Sigmoid colon (tissue), 7 donors: Measurements from ENCODE around the gene PDE6C. TPM values are rescaled to one million over a fixed set of nuclear protein-coding genes. Genes with fewer than 3 reads are reported as not detected.

Experiments used
- DNase-seq: peaks from one replicate; pipeline ENCODE4 v3.0.0-alpha.2; 2019
- H3K27ac ChIP-seq, 4 donors: fragments of 200-600 bp; sonication (generic); one replicate each; pipeline ENCODE4 v1.5.1; 2016 to 2019; ENCODE audit warnings: mild to moderate bottlenecking in 1 of 4
- H3K27me3 ChIP-seq, 3 donors: fragments of 200-600 bp; sonication (generic); one replicate each; pipeline ENCODE4 v1.5.1; 2019; ENCODE audit warnings: mild to moderate bottlenecking in 1 of 3
- H3K36me3 ChIP-seq, 4 donors: fragments of 200-600 bp; sonication (generic); one replicate each; pipeline ENCODE4 v1.5.1; 2016 to 2019
- H3K4me1 ChIP-seq, 4 donors: fragments of 200-600 bp; sonication (generic); one replicate each; pipeline ENCODE4 v1.5.1; 2017 to 2019
- H3K4me3 ChIP-seq, 4 donors: fragments of 200-600 bp; sonication (generic); one replicate each; pipeline ENCODE4 v1.5.1; 2017 to 2019; ENCODE audit warnings: mild to moderate bottlenecking in 2 of 4, moderate library complexity in 1 of 4
- H3K9me3 ChIP-seq, 4 donors: fragments of 200-600 bp in 3 of 4; sonication (generic) in 3 of 4; one replicate each; pipeline versions ENCODE4 v1.5.1 to v1.6.1; 2013 to 2019
- EP300 ChIP-seq, 4 donors: sonication (generic); formaldehyde crosslinking; IDR thresholded peaks; one replicate each; pipeline ENCODE4 v1.6.1; 2017; ENCODE audit warnings: antibody characterized with exemption in 4 of 4
- POLR2A ChIP-seq, 2 donors: fragments of 450-650 bp; IDR thresholded peaks; one replicate each; pipeline ENCODE4 v1.6.1; 2016; ENCODE audit warnings: antibody characterized with exemption in 2 of 2, mild to moderate bottlenecking in 2 of 2, moderate library complexity in 2 of 2
- POLR2AphosphoS5 ChIP-seq, 4 donors: sonication (generic); formaldehyde crosslinking; IDR thresholded peaks; one replicate each; pipeline ENCODE4 v1.6.1; 2017; ENCODE audit warnings: antibody characterized with exemption in 4 of 4
- WGBS, 2 donors: extraction: QIAGEN DNeasy Blood & Tissue Kit; methylation state at CpG; one replicate each; pipeline ENCODE4 v1.1.7; 2013; 5-methylcytosine and 5-hydroxymethylcytosine counted together
- intact Hi-C: fragments of 100-400 bp; cut with DNase I; formaldehyde crosslinking; loops from one replicate; pipeline ENCODE4 v1.15.1; 2023
- polyA plus RNA-seq, 3 donors: library from polyadenylated mRNA; stranded (reverse); fragments of 200-250 nt; gene quantifications; one replicate each; pipeline ENCODE4 v1.2.3, GENCODE V29; 2013
- total RNA-seq, 4 donors: library from RNA; depleted of rRNA; stranded (reverse); fragments of >200 nt; gene quantifications; one replicate each; pipeline ENCODE4 v1.1.0, GENCODE V29; 2016
- TF ChIP-seq, protein P1 (sequence below), 4 experiments: fragments of 450-650 bp in 3 of 4; fragments of 200-600 bp in 1 of 4; IDR thresholded peaks; one replicate each; pipeline ENCODE4 v1.5.1; 2016 to 2019; ENCODE audit warnings: antibody characterized with exemption in 4 of 4, mild to moderate bottlenecking in 3 of 4, moderate library complexity in 2 of 4
- donor health status: healthy with polysubstance abuse.
- donor health status: Bipolar disorder and iron deficiency.
- donor health status: healthy.

Gene PDE6C
- total and polyA plus RNA-seq, 7 donors: not detected

DNA sequence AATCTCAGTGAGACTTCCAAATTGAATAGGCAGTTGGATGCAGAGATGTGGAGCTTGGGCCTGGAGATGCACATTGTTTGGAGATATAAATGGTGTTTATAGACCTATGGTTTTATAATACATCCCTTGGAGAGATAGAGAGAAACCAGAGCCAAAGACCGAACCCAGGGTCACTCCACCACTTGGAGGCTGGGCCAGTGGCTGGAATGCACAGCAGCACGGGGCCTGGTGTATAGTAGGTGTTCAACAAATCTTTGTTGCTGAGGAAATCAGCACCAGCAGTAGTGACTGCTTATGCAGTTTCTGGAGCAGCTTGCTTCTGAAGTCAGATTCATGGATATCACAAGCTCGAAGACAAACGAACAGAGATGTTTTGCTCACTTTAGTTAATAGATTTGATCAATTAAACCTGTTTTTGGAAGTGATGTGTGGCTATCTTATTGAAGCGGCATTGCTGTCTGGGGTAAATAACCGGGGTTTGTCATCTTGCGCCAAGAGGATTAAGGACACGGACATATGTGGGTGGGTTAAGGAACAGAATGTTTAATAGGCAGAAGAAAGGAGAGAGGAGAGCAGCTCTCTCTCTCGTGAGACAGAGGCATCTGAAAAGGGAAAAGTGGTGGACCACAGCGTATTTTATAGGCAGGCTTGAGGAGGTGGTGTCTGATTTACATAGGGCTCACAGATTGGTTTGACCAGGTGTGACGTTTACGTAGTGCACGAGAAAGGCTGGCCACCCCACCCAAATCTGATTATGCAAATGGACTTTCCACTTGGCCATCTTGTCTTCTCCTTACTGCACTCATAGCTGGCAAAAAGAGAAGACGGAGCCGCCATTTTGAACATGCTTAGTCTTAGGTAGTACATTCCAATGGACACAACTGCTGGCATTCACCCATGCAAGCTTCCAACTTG, 22.4 kb upstream of the PDE6C start:
- Histone ChIP-seq H3K27me3 (no peaks in the 10 kb centered on the region), H3K4me1 (no peaks in the 10 kb centered on the region), H3K36me3 (no peaks in the 10 kb centered on the region), H3K27ac (no peak overlapping the region), H3K9me3 (no peaks in the 10 kb centered on the region), H3K4me3 (no peak overlapping the region)
- 89% methylated on average over 15 of the region's 15 CpGs for WGBS, 2 donors
- TF ChIP-seq POLR2AphosphoS5 (IDR thresholded peaks at IDR 0.05): no peak
- no peak for TF ChIP-seq EP300 (IDR thresholded peaks at IDR 0.05)
- TF ChIP-seq, protein P1, sequence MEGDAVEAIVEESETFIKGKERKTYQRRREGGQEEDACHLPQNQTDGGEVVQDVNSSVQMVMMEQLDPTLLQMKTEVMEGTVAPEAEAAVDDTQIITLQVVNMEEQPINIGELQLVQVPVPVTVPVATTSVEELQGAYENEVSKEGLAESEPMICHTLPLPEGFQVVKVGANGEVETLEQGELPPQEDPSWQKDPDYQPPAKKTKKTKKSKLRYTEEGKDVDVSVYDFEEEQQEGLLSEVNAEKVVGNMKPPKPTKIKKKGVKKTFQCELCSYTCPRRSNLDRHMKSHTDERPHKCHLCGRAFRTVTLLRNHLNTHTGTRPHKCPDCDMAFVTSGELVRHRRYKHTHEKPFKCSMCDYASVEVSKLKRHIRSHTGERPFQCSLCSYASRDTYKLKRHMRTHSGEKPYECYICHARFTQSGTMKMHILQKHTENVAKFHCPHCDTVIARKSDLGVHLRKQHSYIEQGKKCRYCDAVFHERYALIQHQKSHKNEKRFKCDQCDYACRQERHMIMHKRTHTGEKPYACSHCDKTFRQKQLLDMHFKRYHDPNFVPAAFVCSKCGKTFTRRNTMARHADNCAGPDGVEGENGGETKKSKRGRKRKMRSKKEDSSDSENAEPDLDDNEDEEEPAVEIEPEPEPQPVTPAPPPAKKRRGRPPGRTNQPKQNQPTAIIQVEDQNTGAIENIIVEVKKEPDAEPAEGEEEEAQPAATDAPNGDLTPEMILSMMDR (IDR thresholded peaks at IDR 0.05): no peak
- TF ChIP-seq POLR2A (IDR thresholded peaks at IDR 0.05): no peak
- DNase-seq: no peak
- intact Hi-C loops: no loop called here

- Histone ChIP-seq H3K27ac (no peak overlapping the region), H3K4me3 (no peak overlapping the region), H3K9me3 (no peaks in the 10 kb centered on the region), H3K36me3 (no peaks in the 10 kb centered on the region), H3K27me3 (no peaks in the 10 kb centered on the region), H3K4me1 (no peaks in the 10 kb centered on the region)
- WGBS, 2 donors: 95% methylated on average over 7 of the region's 7 CpGs
- no peak for DNase-seq
- TF ChIP-seq EP300 (IDR thresholded peaks at IDR 0.05): no peak
- TF ChIP-seq POLR2A (IDR thresholded peaks at IDR 0.05): no peak
- TF ChIP-seq, protein P1 (IDR thresholded peaks at IDR 0.05): no peak
- no peak for TF ChIP-seq POLR2AphosphoS5 (IDR thresholded peaks at IDR 0.05)
- intact Hi-C loops: no loop called here
These were observed 21.7 kb upstream of the PDE6C start for GRCh38 chr10:93590638-93591037.

DNA sequence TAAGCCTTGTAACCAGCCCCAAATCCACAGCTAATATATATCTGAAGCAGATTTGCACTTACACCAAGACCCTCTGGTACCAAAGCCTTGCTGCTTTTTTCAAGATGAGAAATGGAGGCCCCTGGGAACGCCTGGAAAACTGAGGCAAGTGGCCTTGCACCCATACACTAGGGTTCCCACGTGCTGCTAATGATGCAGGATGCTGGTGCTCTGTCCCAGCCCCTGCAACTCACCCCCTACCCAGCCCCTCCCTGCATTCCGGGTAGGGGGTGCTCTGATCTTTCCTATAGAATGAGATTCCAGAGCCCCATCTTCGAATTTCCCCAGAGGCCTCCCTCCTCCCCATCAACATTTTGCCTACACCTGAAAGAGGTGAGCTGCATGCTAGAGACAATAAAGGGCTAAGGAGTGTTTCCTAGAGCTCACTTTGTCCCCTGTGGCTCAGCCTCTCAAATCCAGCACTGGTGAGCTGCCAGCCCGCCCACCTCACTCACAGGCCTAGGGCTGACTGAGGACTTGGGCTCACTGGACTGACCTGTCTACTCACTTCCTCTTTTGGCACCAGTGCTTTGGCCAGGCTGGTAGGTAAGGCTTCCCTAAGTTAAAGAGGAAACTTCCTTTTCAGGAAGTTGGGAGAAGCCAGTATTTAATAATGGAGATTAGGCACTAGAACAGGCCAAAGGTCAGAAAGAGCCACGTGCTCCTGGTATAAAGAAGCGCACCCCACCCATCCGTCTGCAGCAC, 21.1 kb upstream of the PDE6C start:
- 53 to 74% methylated on average over 8 of the region's 8 CpGs for WGBS, 2 donors
- no peak overlapping the region for H3K4me3 ChIP-seq
- intact Hi-C loops: no loop called here

GRCh38 chr10:93593254-93593653, 19.1 kb upstream of the PDE6C start:
- Histone ChIP-seq H3K27me3 (no peaks in the 10 kb centered on the region), H3K9me3 (no peaks in the 10 kb centered on the region), H3K4me3 (no peak overlapping the region), H3K4me1 (no peaks in the 10 kb centered on the region), H3K27ac (no peak overlapping the region), H3K36me3 (no peaks in the 10 kb centered on the region)
- intact Hi-C loops: no loop called here
- DNase-seq: no peak
- WGBS, 2 donors: 95% methylated on average over 4 of the region's 4 CpGs
- TF ChIP-seq, protein P1 (IDR thresholded peaks at IDR 0.05): no peak
- TF ChIP-seq POLR2A (IDR thresholded peaks at IDR 0.05) (no peak), POLR2AphosphoS5 (IDR thresholded peaks at IDR 0.05) (no peak), EP300 (IDR thresholded peaks at IDR 0.05) (no peak)

More for the DNA sequence above, 21.1 kb upstream of the PDE6C start:
- no peaks in the 10 kb centered on the region for H3K9me3 ChIP-seq
- H3K27ac ChIP-seq: no peak overlapping the region
- no peaks in the 10 kb centered on the region for H3K4me1 ChIP-seq
- no peak for TF ChIP-seq POLR2AphosphoS5 (IDR thresholded peaks at IDR 0.05)
- TF ChIP-seq POLR2A (IDR thresholded peaks at IDR 0.05): no peak
- TF ChIP-seq EP300 (IDR thresholded peaks at IDR 0.05): no peak
- TF ChIP-seq, protein P1 (IDR thresholded peaks at IDR 0.05): no peak
- H3K27me3 ChIP-seq: no peaks in the 10 kb centered on the region
- no peaks in the 10 kb centered on the region for H3K36me3 ChIP-seq
- no peak for DNase-seq
